Prostate gland (tissue), 2 donors: ENCODE data around the gene MCEE. TPM values are rescaled to one million over a fixed set of nuclear protein-coding genes. Genes with fewer than 3 reads are reported as not detected.
A peak's percentile ranks its signal among the peaks of the same experiment; 100 is the strongest.
"Not testable (repeated sequence)": the region's sequence is repeated elsewhere in the genome, so short reads cannot be mapped to it uniquely, and the experiment has no call there.

Experiments
- DNase-seq: peaks from one replicate; pipeline ENCODE4 v3.0.0-alpha.2; 2019; ENCODE audit warnings: low spot score
- H3K27ac ChIP-seq, 2 donors: fragments of 200-600 bp; sonication (generic); 2 replicates each; pipeline ENCODE4 v1.5.1; 2017 to 2019
- H3K27me3 ChIP-seq: fragments of 200-600 bp; sonication (generic); replicated peaks from 2 replicates; pipeline ENCODE4 v1.5.1; 2019; ENCODE audit not compliant: insufficient read depth
- H3K36me3 ChIP-seq, 2 donors: fragments of 200-600 bp; sonication (generic); 1 replicate in 1 of 2; 2 replicates in 1 of 2; pipeline versions ENCODE4 v1.5.1 to v1.8.1; 2017 to 2019
- H3K4me1 ChIP-seq: fragments of 200-600 bp; sonication (generic); replicated peaks from 2 replicates; pipeline ENCODE4 v1.5.1; 2019
- H3K4me3 ChIP-seq, 2 donors: fragments of 200-600 bp; sonication (generic); 2 replicates each; pipeline ENCODE4 v1.5.1; 2017 to 2019
- H3K9me3 ChIP-seq: fragments of 200-600 bp; sonication (generic); 2 replicates; pipeline ENCODE4 v1.5.1; 2017
- CTCF ChIP-seq, 4 experiments: fragments of 200-600 bp in 2 of 4; fragments of 450-650 bp in 2 of 4; sonication (generic) in 2 of 4; IDR thresholded peaks; 1 replicate in 3 of 4; 2 replicates in 1 of 4; pipeline ENCODE4 v1.5.1; 2016 to 2019; ENCODE audit warnings: antibody characterized with exemption in 4 of 4, mild to moderate bottlenecking in 2 of 4, moderate library complexity in 2 of 4
- POLR2A ChIP-seq: fragments of 450-650 bp; IDR thresholded peaks from one replicate; pipeline ENCODE4 v1.6.1; 2016; ENCODE audit warnings: antibody characterized with exemption, mild to moderate bottlenecking
- POLR2AphosphoS5 ChIP-seq: sonication (generic); formaldehyde crosslinking; IDR thresholded peaks from one replicate; pipeline ENCODE4 v1.6.1; 2017; ENCODE audit warnings: antibody characterized with exemption
- WGBS: methylation state at CpG from one replicate; pipeline ENCODE4 v1.1.5; 2018; 5-methylcytosine and 5-hydroxymethylcytosine counted together
- intact Hi-C: fragments of 100-400 bp; cut with DNase I; formaldehyde crosslinking; loops from one replicate; pipeline ENCODE4 v1.14.2; 2022
- total RNA-seq, 2 donors: library from RNA; depleted of rRNA; stranded (reverse); fragments of >200 nt; gene quantifications; one replicate each; pipeline ENCODE4 v1.1.0, GENCODE V29; 2016

Gene MCEE
- total RNA-seq, 2 donors from 2014 or later: 18.2 to 41.4 TPM

- TF ChIP-seq POLR2A (no peak), POLR2AphosphoS5 (no peak), CTCF (IDR thresholded peaks at IDR 0.05) (no peak)
- Histone ChIP-seq H3K27ac (no peak overlapping the region), H3K4me1 (no peaks in the 10 kb centered on the region), H3K9me3 (no peaks in the 10 kb centered on the region), H3K4me3 (no peak overlapping the region), H3K27me3 (no peaks in the 10 kb centered on the region), H3K36me3 (peaks cover 20 to 22% of the 10 kb centered on the region in 2 donors)
- intact Hi-C loops: no loop called here
- no peak for DNase-seq
- WGBS: 83% methylated on average over 3 of the region's 3 CpGs
Measured at GRCh38 chr2:71143782-71144181, 13.8 kb upstream of the MCEE start.

GRCh38 chr2:71136174-71136573 lies 6.1 kb upstream of the MCEE start:
- H3K36me3 ChIP-seq: peaks cover 7 to 16% of the 10 kb centered on the region in 2 donors
- no peaks in the 10 kb centered on the region for H3K27me3 ChIP-seq
- intact Hi-C loops: no loop called here
- TF ChIP-seq CTCF (IDR thresholded peaks at IDR 0.05): no peak
- TF ChIP-seq POLR2AphosphoS5: no peak
- TF ChIP-seq POLR2A: no peak
- H3K9me3 ChIP-seq: no peaks in the 10 kb centered on the region
- H3K27ac ChIP-seq: no peak overlapping the region
- DNase-seq: no peak
- 77% methylated on average over 3 of the region's 3 CpGs for WGBS
- H3K4me3 ChIP-seq: no peak overlapping the region
- H3K4me1 ChIP-seq: no peaks in the 10 kb centered on the region

GRCh38 chr2:71133603-71134002 lies 3.6 kb upstream of the MCEE start:
- no peak overlapping the region for H3K4me3 ChIP-seq
- no peaks in the 10 kb centered on the region for H3K27me3 ChIP-seq
- no peak for DNase-seq
- H3K36me3 ChIP-seq: peaks cover 0 to 9% of the 10 kb centered on the region in 2 donors
- H3K9me3 ChIP-seq: no peaks in the 10 kb centered on the region
- H3K4me1 ChIP-seq: no peaks in the 10 kb centered on the region
- TF ChIP-seq POLR2AphosphoS5 (no peak), POLR2A (no peak), CTCF (IDR thresholded peaks at IDR 0.05) (no peak)
- intact Hi-C loops: loop anchor here (5.0 kb wide), 1 partner anchor 66 kb away; the partner anchor contains the start of gene NAGK
- H3K27ac ChIP-seq: no peak overlapping the region

- not testable (repeated sequence) for H3K9me3 ChIP-seq, H3K36me3 ChIP-seq, DNase-seq, H3K4me1 ChIP-seq, H3K27me3 ChIP-seq
- Histone ChIP-seq H3K4me3 (peak overlapping the region; percentile 54 to 89), H3K27ac (peak overlapping the region; percentile 93 to 96)
- intact Hi-C loops: loop anchor here (5.0 kb wide), 1 partner anchor 64 kb away; the partner anchor contains the start of gene NAGK
- 34% methylated on average over 7 of the region's 7 CpGs for WGBS
Measured at GRCh38 chr2:71131387-71132166, 1.5 kb upstream of the MCEE start.

- under 1% methylated on average over 4 of the region's 4 CpGs for WGBS
- Histone ChIP-seq H3K36me3 (no peaks in the 10 kb centered on the region), H3K27me3 (no peaks in the 10 kb centered on the region), H3K4me1 (peaks cover 6% of the 10 kb centered on the region), H3K27ac (peak overlapping the region; percentile 93 to 96), H3K4me3 (peak overlapping the region; percentile 54 to 89), H3K9me3 (no peaks in the 10 kb centered on the region)
- TF ChIP-seq CTCF (IDR thresholded peaks at IDR 0.05) (no peak), POLR2AphosphoS5 (no peak), POLR2A (no peak)
- intact Hi-C loops: loop anchor here (5.0 kb wide), 1 partner anchor 64 kb away; the partner anchor contains the start of gene NAGK
- no peak for DNase-seq
Measured at GRCh38 chr2:71130905-71131244, 846 bp upstream of the MCEE start.
